Glutamatergic neuron (in vitro differentiated cells): ENCODE results near the gene TSPAN8. TPM values are rescaled to one million over a fixed set of nuclear protein-coding genes. Genes with fewer than 3 reads are reported as not detected.

Experiments used
- DNase-seq: peaks from one replicate; pipeline ENCODE4 v3.0.0; 2022
- H3K27ac Mint-ChIP-seq: one replicate; pipeline ENCODE4 v1.8.0; 2020; ENCODE audit warnings: mild to moderate bottlenecking, mixed read lengths, inconsistent platforms; ENCODE audit not compliant: unreplicated experiment
- H3K27me3 Mint-ChIP-seq: one replicate; pipeline ENCODE4 v1.8.0; 2020; ENCODE audit warnings: mild to moderate bottlenecking, moderate library complexity, mixed read lengths, inconsistent platforms; ENCODE audit not compliant: unreplicated experiment
- H3K36me3 Mint-ChIP-seq: one replicate; pipeline ENCODE4 v1.8.0; 2020; ENCODE audit warnings: mild to moderate bottlenecking, mixed read lengths, inconsistent platforms; ENCODE audit not compliant: unreplicated experiment
- H3K4me1 Mint-ChIP-seq: one replicate; pipeline ENCODE4 v1.8.0; 2020; ENCODE audit warnings: mild to moderate bottlenecking, low read depth, mixed read lengths, inconsistent platforms; ENCODE audit not compliant: unreplicated experiment
- H3K4me3 Mint-ChIP-seq: one replicate; pipeline ENCODE4 v1.8.0; 2020; ENCODE audit warnings: mild to moderate bottlenecking, mixed read lengths, inconsistent platforms; ENCODE audit not compliant: unreplicated experiment
- H3K9me3 Mint-ChIP-seq: one replicate; pipeline ENCODE4 v1.8.0; 2020; ENCODE audit warnings: mild to moderate bottlenecking, moderate library complexity, mixed read lengths, inconsistent platforms; ENCODE audit not compliant: unreplicated experiment
- CTCF ChIP-seq: fragments of 200-600 bp; sonication (generic); IDR thresholded peaks from one replicate; pipeline ENCODE4 v1.5.0; 2021; ENCODE audit not compliant: partially characterized antibody, unreplicated experiment
- long read RNA-seq: library from polyadenylated mRNA; unstranded; transcript quantifications from one replicate; pipeline ENCODE4 v2.0.0, GENCODE V29; 2020; ENCODE audit not compliant: unreplicated experiment
- total RNA-seq: library from RNA; stranded (reverse); fragmentation: NEBNext Ultra II Directional; extraction: Animal tissue kit (Norgen Biotek cat#: 25700); gene quantifications from one replicate; pipeline ENCODE4 v1.2.1, GENCODE V29; 2021; ENCODE audit not compliant: unreplicated experiment

The TSPAN8 gene
- 1.6 TPM for total RNA-seq
- long read RNA-seq, result 0 reads

GRCh38 chr12:71157601-71158233 is at the start of gene TSPAN8:
Gene TSPAN8 (minus strand): TSS chr12:71157999. CDS start chr12:71157678, 321 bp downstream.
- no peak for TF ChIP-seq CTCF
- no peak within 1 kb of the TSS for H3K27ac Mint-ChIP-seq

GRCh38 chr12:71201136-71201679 is 43.4 kb upstream of the TSPAN8 start:
- H3K4me3 Mint-ChIP-seq, result no peak overlapping the region
- DNase-seq, result no peak
- no peaks in the 10 kb centered on the region for H3K27me3 Mint-ChIP-seq
- H3K4me1 Mint-ChIP-seq, result no peaks in the 10 kb centered on the region
- no peak overlapping the region for H3K27ac Mint-ChIP-seq
- no peak for TF ChIP-seq CTCF
- H3K36me3 Mint-ChIP-seq, result peaks cover 5% of the 10 kb centered on the region
- H3K9me3 Mint-ChIP-seq, result peaks cover 2% of the 10 kb centered on the region

More at GRCh38 chr12:71157601-71158233, at the start of gene TSPAN8:
- Mint-ChIP-seq H3K4me3 (no peak within 1 kb of the TSS), H3K9me3 (peaks cover 2% of the 10 kb centered on the region), H3K4me1 (peaks cover 16% of the 10 kb centered on the region), H3K36me3 (no peaks in the 10 kb centered on the region), H3K27me3 (no peaks in the 10 kb centered on the region)
- DNase-seq, result no peak

- Mint-ChIP-seq H3K4me1 (no peaks in the 10 kb centered on the region), H3K27ac (no peak overlapping the region), H3K4me3 (no peak overlapping the region), H3K36me3 (no peaks in the 10 kb centered on the region), H3K27me3 (no peaks in the 10 kb centered on the region), H3K9me3 (peaks cover 2% of the 10 kb centered on the region)
- no peak for TF ChIP-seq CTCF
- no peak for DNase-seq
These were observed 42.9 kb upstream of the TSPAN8 start for GRCh38 chr12:71200706-71201105.

- H3K4me3 Mint-ChIP-seq, result no peak overlapping the region
- DNase-seq, result no peak
- no peak for TF ChIP-seq CTCF
- H3K27ac Mint-ChIP-seq, result no peak overlapping the region
- no peaks in the 10 kb centered on the region for H3K27me3 Mint-ChIP-seq
- H3K9me3 Mint-ChIP-seq, result peaks cover 2% of the 10 kb centered on the region
- H3K36me3 Mint-ChIP-seq, result no peaks in the 10 kb centered on the region
- H3K4me1 Mint-ChIP-seq, result no peaks in the 10 kb centered on the region
These were observed 39.7 kb upstream of the TSPAN8 start for GRCh38 chr12:71197460-71197859.

- H3K4me1 Mint-ChIP-seq, result peaks cover 6% of the 10 kb centered on the region
- no peak for DNase-seq
- H3K9me3 Mint-ChIP-seq, result no peaks in the 10 kb centered on the region
- H3K27me3 Mint-ChIP-seq, result no peaks in the 10 kb centered on the region
- no peak for TF ChIP-seq CTCF
- H3K36me3 Mint-ChIP-seq, result no peaks in the 10 kb centered on the region
- no peak overlapping the region for H3K27ac Mint-ChIP-seq
- H3K4me3 Mint-ChIP-seq, result no peak overlapping the region
These were observed 37.6 kb upstream of the TSPAN8 start for GRCh38 chr12:71195338-71195896.
